ENCODE data around the gene BTBD16.

BTBD16 gene

DNA sequence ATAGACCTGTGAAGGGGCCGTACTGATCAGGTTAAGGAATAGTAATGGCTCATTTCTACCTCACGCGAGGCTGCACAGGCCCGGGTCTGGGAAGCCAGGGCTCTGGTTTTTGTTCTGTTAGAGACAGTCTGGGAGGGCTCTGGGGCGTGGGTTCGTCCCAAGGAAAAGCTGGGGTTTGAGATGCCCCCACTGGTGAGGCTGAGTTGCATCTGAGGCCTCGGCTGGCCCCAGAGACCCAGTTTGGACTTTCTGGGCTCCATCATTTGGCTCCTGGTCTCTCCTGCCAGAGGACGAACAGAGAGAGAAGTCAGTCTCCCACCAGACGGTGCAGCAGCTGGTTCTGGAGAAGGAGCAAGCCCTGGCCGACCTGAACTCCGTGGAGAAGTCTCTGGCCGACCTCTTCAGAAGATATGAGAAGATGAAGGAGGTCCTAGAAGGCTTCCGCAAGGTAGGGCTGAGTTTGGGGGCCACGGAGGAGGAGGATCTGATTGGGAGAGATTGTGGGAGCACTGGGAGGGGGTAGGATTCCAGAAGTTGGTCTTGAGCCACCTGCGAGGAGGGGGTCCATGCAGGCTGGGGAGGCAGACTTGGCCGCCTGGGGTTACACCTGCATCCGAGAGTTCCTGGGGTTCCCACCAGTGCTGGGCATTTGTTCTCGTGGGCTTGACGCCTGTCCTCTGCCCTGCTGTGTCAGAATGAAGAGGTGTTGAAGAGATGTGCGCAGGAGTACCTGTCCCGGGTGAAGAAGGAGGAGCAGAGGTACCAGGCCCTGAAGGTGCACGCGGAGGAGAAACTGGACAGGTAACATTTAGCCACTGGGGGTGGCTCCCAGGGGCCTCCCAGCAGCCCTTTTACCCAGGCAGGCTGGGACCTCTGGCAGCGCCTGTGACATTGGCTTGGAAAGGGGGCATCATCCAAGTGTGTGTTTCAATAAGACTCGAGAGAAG is 22.5 kb upstream of the BTBD16 start:
- DNase-seq = no peak

GRCh38 chr10:122249303-122249850 is 21.7 kb upstream of the BTBD16 start:
- DNase-seq = no peak

- no peak for DNase-seq
Measured at GRCh38 chr10:122249991-122250750, 20.9 kb upstream of the BTBD16 start.

DNA sequence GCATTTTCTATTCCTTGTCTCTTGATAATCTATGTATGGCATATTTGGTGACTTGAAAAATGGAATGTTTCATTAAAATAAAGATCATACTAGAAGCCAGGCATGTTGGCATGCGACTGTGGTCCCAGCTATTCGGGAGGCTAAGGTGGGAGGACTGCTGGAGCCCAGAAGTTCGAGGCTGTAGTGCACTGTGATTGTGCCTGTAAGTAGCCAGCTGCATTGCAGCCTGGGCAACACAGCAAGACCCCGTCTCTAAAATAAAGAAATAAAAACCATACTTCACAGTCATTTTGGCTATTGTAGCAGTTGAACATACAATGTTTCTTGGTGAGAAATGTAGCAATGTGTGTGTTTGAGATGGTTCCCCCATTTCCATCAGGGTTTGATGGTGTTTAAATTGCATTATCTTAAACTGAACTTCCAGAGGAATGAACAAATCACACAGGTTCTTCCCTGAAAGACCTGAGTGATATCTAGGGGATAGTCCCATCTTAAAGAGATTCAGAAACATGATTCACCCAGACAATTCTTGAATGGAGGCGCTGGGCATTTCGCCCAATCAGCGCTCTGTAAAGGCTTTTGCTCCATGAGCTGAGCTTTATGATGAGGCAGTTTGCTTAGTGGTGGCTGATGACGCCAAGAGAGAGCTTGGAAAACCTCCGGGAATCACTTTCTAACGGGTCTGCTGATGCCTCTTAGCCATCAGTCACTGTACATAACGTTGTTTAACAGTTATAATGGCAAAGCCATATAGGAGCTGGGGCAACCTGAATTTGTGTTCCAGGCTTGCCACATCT is 19.4 kb upstream of the BTBD16 start:
- no peak for DNase-seq

- DNase-seq = no peak
Measured at GRCh38 chr10:122252805-122253204, 18.3 kb upstream of the BTBD16 start.

- no peak for DNase-seq
Measured at GRCh38 chr10:122253605-122254004, 17.5 kb upstream of the BTBD16 start.

GRCh38 chr10:122254831-122255230 is 16.3 kb upstream of the BTBD16 start:
- no peak for DNase-seq

GRCh38 chr10:122255509-122256301 is 15.4 kb upstream of the BTBD16 start:
- DNase-seq = no peak

- DNase-seq = no peak
Measured at GRCh38 chr10:122257041-122257440, 14.1 kb upstream of the BTBD16 start.

DNA sequence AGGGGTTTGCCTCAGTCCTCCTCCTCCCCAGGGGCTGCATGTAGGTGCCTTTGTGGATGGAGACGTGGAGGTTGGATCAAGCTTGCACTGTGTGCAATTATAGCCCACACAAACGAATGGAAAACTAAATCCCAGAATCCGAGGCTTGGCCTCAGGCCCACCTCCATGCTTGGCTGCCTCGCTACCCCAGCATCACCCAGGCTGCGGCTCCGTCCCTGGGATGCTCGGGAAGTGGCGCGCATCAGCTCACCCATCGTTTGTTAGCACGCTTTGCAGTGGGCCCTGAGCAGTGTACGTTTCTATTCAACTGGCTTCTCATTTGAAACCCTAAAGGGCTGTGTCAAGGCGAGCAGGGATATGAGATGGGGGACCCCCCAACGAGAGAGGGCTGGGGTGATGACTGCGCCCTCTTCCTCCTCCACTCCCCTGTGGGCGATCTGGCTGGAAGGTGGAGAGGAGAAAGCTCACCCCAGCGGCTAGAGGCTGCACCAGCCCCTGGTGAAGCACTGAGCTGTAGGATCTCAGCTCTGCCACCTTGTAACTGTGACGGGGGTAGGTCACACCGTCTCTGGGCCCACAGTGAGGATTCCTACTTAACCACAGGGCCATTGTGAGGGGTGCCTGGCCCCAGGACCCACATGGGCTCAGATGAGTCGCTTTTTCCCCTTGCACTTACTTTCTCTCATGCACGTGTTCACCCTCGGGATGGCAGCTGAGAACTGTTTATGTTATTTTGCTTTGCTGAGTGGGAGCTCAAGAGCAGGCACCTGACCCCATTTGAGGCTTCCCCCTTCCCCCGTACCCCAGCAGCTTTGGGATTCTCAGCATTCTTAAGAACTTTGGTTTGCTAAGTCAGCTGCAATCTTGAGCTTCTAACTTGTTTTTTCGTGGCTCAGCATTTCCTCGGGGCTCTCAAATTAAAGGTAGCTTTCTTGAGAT is 12.7 kb upstream of the BTBD16 start:
- DNase-seq = peak; percentile 36

DNA sequence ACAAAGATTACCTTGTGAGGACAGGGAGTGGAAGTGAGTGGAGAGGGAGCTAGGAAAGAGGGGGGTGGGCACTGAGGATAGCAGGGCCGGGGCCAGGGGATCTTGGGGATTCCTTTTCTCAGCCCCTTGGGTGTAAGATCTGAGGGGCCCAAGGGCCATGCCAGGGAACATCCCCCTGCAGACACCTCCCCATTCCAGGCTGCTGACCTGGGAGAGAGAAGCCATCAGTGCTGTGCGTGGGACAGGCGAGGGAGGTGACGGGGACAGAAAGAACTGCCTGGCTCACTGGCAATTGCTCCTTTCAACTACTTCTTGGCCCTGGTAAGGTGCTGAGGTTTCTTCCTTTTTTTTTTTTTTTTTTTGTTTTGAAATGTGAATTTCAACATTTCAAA is 12.0 kb upstream of the BTBD16 start:
- no peak for DNase-seq

- DNase-seq = no peak
Measured at GRCh38 chr10:122261584-122261983, 9.5 kb upstream of the BTBD16 start.

DNA sequence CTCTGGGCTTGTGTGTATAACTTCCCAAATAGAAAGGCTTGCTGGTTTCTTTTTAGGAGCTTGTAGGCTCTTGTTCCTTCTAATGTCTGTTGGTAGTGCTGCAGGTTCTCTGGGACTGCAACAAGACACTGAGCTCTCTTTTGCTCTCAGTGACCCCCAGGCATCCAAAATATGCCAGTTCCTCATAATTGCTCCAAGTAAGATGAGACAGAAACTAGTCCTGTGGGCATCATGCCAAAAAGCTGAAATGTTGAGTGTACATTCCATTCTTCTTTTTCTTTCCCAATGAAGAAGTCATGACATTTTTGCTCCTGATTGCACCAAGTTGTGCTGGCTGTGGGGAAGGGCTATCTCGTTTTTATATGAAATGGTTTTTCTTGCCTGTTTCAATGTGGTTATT is 7.1 kb upstream of the BTBD16 start:
- DNase-seq = peak; percentile 56

DNA sequence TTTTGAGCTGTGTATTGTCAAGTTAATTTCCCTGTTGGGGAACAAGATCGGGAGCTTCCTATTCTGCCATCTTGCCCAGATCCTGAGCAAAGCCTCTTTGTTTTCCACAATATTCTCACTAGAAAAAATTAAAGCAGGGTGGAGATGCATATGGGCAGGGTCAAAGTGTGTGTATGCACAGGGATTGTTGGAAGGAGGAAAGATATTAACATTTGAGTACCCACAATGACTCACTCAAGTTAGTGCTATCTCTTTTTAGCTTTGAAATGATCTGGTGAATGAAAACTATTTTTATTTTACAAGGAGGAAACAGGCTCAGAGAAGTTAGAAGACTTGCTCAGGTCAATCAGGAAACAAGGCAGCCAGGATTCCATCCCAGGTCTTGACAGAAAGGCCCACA is 6.7 kb upstream of the BTBD16 start:
- no peak for DNase-seq

- DNase-seq = no peak
Measured at GRCh38 chr10:122264931-122265330, 6.2 kb upstream of the BTBD16 start.

DNA sequence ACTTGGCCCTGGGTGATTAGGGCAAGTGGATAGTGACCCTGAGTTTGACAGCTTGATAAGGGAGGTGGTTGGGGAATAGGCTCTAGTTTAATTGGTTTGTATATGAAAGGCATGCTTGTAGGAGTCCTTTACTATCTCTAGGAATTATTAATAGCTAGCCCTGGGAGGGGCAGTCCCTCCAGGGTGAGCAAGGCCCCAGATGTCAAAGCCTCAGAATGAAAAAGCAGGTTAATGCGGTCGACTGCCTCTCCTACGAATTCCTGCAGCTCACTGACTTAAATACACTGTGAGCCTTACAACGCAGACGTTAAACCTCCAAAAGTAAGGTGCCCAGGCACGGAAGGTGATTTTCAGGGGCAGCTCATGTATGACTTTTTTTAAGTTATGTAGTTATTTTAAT is 5.2 kb upstream of the BTBD16 start:
- DNase-seq = peak; percentile 62

- DNase-seq = peak; percentile 71
Measured at GRCh38 chr10:122267849-122268737, 3.0 kb upstream of the BTBD16 start.

- no peak for DNase-seq
Measured at GRCh38 chr10:122269059-122269687, 1.9 kb upstream of the BTBD16 start.

- no peak for DNase-seq
Measured at GRCh38 chr10:122273966-122274545, 3.0 kb downstream of the BTBD16 start.

All from eye (tissue), 1 donor.